ENCODE data around the gene CD200R1. TPM values are rescaled to one million over a fixed set of nuclear protein-coding genes. Genes with fewer than 3 reads are reported as not detected.

CD200R1 gene
- total and polyA plus RNA-seq, 2 of the 8 experiments (the other 6 are each of a cell fraction or from before 2014, with no cell fraction given) = 0.02 TPM; not detected in 1

DNA sequence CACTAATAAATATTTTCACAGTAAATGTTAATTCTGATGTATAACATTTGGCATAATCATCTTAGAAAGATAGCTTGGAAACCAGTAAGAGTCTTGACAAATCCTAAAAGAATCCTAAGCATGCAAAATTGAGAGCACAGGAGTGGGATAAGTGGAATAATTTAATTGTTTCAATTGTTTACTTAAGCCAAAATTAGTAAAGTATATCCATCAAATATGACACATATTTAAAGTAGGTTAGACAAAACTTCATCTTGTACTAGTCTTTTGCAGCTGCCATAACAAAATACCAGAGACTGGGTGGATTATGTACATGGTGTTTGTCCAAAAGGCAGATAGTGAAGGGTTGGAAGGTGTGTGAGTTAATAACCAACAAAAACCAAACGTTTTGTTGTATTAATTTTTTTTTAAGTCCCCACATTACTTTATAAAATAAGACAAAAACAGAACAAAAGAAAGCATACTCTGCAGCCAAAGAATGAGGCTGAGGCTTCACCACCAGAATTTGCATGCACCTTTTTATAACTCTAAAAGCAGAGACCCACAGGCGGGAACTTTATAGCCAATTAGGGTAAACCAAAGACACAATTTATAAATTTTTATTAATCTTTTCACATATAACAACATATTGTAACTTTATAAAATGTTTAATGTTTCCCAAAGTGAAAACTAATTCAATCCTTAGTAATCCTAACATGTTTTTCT, 86.4 kb downstream of the CD200R1 start (continued):
- TF ChIP-seq, protein P1, sequence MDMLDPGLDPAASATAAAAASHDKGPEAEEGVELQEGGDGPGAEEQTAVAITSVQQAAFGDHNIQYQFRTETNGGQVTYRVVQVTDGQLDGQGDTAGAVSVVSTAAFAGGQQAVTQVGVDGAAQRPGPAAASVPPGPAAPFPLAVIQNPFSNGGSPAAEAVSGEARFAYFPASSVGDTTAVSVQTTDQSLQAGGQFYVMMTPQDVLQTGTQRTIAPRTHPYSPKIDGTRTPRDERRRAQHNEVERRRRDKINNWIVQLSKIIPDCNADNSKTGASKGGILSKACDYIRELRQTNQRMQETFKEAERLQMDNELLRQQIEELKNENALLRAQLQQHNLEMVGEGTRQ (IDR thresholded peaks at IDR 0.05; ENCODE audit: low read length) = no peak
- TF ChIP-seq EP300 (IDR thresholded peaks at IDR 0.05; ENCODE audit: borderline replicate concordance in 1 of 2, low read depth in 2 of 2, low read length in 2 of 2) (no peak), EZH2 (IDR thresholded peaks at IDR 0.05; ENCODE audit: low read depth, low read length, severe bottlenecking) (no peak), TBP (IDR thresholded peaks at IDR 0.05; ENCODE audit: low read depth, low read length) (no peak), CBX8 (IDR thresholded peaks at IDR 0.05; ENCODE audit: borderline replicate concordance, low read depth, low read length) (no peak), HDAC6 (IDR thresholded peaks at IDR 0.05; ENCODE audit: low read depth, low read length) (no peak), TCF12 (IDR thresholded peaks at IDR 0.05; ENCODE audit: low read depth, low read length) (no peak), POU5F1 (IDR thresholded peaks at IDR 0.05; ENCODE audit: low read depth, low read length) (no peak)
